HG03025 (cell line): Measurements from ENCODE around the gene MTTP.
A peak's percentile ranks its signal among the peaks of the same experiment; 100 is the strongest.
"Not testable (repeated sequence)": the region's sequence is repeated elsewhere in the genome, so short reads cannot be mapped to it uniquely, and the experiment has no call there.

Experiments
- ATAC-seq: cut with Tn5 transposase; IDR thresholded peaks from one replicate; pipeline ENCODE4 v1.9.1; 2021; ENCODE audit warnings: mild to moderate bottlenecking, moderate library complexity; ENCODE audit not compliant: unreplicated experiment, low FRiP score

MTTP gene

DNA sequence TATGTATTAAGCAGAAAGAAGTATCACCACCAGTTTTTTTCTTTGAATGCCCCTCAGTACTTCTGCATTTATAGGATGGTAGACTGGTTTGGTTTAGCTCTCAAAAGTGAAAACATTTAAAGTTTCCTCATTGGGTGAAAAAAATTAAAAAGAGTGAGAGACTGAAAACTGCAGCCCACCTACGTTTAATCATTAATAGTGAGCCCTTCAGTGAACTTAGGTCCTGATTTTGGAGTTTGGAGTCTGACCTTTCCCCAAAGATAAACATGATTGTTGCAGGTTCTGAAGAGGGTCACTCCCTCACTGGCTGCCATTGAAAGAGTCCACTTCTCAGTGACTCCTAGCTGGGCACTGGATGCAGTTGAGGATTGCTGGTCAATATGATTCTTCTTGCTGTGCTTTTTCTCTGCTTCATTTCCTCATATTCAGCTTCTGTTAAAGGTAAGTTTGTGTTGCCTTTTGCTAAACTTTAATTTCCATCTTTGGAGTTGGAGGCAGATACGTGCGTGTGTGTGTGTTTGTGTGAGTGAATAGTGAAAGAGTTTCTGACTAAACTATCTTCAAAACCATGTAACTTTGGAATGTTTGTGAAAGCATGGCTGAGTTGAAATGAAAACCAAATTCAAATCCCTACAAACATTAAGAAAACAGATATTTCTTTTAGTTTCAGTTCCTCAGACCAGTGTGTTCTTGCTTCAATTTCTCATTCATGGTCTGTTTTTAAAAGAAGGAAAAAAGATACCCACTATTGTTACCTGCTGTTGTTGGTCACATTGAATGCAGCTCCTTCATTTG lies at the start of gene MTTP:
TSS of gene MTTP (plus strand) at position 295 of the 795 bp plus-strand sequence. CDS start at position 381, 86 bp downstream.
- peak; percentile 90 for ATAC-seq

GRCh38 chr4:99529228-99529627 lies 45.4 kb upstream of the MTTP start:
- no peak for ATAC-seq

- no peak for ATAC-seq
Observed at GRCh38 chr4:99529956-99530355, 44.7 kb upstream of the MTTP start.

DNA sequence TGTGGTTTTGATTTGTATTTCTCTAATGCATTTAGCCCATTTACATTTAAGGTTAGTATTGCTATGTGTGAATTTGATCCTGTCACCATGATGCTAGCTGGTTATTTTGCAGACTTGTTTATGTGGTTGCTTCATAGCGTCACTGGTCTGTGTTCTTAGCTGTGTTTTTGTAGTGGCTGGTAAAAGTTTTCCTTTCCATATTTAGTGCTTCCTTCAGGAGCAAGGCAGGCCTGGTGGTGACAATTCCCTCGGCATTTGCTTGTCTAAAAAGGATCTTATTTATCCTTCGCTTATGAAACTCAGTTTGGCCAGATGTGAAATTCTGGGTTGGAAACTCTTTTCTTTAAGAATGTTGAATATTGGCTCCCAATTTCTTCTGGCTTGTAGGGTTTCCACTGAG lies 39.9 kb upstream of the MTTP start:
- ATAC-seq = not testable (repeated sequence)

DNA sequence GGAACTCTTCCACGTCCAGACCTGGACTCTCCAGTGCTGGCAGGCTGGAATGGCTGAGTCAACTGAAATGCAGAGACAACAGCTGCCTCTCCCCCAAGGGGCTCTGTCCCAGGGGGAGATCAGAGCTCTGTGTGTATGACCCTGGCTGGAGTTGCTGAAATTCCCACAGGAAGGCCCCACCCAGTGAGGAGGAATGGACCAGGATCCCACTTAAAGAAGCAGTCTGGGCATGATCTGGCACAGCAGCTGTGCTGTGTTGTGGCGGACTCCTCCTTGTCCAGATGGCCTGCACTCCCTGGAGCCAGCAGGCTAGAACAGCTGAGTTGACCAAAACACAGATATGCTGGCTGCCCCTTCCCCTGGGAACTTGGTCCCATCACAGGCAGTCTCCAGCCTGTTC lies 38.4 kb upstream of the MTTP start:
- ATAC-seq = no peak

DNA sequence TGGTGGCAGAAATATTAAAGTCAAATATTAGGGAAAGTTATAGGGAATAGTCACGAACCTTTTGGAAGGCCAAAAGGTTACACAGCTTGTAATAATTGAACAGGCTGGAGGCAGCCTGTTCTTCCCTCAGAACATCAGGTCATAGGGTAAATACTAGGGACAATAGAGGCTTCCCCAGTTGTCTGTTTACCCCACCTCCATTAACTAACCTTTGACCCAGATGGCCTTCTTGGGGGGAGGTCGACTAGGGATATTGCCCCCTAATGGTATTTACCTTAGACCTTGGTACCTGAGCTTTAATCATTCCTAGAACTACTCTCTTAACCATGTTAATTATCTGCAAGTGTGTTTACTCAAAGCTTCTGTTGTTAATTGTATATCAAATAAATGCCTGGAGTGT lies 37.8 kb upstream of the MTTP start:
- ATAC-seq = no peak

DNA sequence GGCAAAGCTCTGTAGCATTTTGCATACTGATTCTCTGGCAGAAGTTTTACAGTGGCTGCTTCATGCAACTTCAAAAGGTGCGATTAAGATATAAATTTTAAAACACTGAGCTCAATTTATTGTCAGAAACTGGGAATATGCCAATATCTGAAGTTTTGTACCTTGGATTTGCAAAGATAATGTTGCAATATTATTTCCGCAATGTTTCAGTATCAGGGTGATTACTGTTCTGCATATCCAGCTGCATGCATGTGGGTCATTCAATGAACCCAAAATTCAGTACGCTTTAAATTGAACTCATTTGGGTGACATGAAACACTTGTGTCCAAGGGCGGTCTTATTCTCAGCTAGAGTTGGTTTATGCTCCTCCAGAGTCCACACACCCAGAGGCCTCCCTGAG lies 37.0 kb upstream of the MTTP start:
- ATAC-seq = no peak

- no peak for ATAC-seq
Observed at GRCh38 chr4:99540277-99540939, 34.2 kb upstream of the MTTP start.

- ATAC-seq = no peak
Observed at GRCh38 chr4:99552872-99553271, 21.8 kb upstream of the MTTP start.

DNA sequence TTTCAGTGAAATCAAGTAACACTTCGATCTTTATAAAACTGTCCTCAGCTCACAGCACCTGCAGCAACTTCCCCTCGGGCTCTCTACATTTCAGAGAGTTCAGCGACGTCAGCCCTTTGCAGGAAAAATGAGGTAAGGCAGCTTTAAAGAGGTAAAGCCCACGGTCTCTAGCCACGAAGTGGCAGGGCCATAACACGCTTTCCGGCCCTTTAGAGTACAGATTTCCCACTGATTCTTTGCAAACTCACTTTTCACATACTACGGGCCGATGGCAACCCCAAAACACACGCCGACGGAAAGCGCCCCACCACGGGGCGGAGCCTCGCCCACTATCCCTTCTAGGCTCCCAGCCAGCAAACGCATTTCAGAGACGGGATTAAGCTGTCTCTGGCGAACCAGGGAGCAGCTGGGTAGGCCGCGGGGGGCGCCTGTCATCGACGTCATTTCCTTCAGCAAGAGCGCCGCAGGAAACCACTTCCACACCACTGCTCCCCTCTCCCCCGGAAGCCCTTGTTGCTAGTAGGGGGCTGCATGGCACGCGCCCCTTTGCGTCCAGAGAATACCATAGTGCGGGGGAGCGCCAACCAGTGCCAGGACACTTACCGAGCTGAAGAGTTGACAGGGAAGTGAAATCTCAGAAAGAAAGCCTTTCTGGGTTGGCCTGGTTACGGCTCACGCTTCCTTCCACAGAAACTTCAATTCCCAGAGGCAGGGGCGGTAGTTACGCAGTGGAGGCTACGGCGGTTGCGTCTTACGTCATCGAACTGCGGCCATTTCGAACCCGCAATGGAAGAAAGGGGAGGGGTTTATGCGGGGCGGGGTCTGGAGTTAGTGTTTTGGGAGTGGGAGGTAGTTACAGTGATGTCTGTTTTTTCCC lies 11.1 kb upstream of the MTTP start, which contains the start of gene TRMT10A:
TSS of gene TRMT10A (minus strand) at position 730 of the 877 bp plus-strand sequence. CDS start 4,701 bp downstream, outside the sequence.
- peak; percentile 98 for ATAC-seq

DNA sequence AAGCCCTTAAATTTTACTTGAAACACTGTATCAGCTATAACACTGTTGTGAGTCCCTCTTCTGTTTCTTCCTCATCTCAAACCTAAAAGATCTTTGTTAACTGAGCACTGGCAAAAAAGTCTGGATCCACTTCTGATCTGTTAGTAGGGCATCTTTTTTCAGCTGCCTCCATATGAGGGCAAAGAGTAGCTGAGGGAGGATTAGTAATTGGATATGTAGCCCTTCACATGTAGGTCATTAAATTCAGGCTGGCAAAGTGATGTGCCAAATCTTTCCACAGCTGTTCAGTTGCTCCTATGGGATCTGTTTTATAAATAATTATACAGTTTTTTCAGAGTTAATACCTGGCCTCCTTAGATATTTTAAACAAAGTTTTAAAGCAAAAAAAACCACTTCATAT lies 9.7 kb upstream of the MTTP start:
- ATAC-seq = no peak

DNA sequence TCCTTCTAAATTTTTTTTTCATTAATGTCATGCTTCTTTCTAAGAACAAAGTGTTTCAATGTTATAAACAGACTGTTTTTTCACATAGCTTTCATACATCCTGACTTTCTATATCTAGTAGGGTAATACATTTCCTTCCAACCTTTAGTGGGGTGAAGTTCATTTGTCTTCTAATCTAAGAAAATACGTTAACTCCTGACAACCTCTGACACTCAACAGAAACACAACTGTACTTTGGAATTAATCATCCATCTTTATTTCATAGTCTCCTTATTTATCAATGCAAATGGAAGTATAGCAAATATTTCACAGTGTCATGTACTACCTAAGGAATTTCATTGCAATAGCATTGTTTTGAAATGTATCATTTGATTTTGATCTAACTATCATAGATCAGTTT lies 2.7 kb upstream of the MTTP start:
- ATAC-seq = no peak

DNA sequence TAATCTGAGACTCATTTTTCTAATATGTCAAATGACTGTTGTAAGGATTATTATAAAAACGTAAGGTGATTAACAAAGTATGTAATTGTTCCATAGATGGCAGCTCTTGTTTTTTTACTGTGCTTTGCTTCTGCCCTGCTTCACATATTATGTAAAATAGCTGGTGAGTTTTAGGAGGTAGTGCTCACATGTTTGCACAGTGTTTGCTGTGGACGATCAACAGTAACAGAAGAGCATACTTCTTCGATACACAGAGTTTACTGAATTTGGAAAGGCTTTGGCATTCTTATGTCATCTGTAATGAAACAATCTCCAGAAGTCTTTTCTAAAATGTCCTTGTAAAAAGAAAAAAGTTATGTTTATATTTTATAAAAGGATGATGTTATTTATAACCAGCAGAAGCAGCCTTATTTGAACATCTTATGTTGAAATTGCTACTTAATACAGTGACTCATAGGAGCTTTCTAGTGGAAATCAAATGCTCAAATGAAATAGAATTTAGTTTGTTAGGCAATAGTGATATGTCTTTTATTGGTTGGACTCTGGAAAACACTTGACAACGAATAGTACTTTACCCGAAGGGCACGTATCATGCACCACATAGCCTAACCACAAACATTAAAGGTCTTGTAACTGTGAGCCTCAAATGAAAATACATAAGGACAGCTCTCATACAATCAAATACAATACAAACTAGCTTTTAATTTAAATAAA lies 1.9 kb upstream of the MTTP start:
- no peak for ATAC-seq

- ATAC-seq = no peak
Observed at GRCh38 chr4:99573735-99574368, 772 bp upstream of the MTTP start.

GRCh38 chr4:99578714-99579113 lies 4.1 kb downstream of the MTTP start:
- no peak for ATAC-seq

- ATAC-seq = no peak
Observed at GRCh38 chr4:99585516-99585915, 10.9 kb downstream of the MTTP start.

- no peak for ATAC-seq
Observed at GRCh38 chr4:99586322-99586721, 11.7 kb downstream of the MTTP start.

DNA sequence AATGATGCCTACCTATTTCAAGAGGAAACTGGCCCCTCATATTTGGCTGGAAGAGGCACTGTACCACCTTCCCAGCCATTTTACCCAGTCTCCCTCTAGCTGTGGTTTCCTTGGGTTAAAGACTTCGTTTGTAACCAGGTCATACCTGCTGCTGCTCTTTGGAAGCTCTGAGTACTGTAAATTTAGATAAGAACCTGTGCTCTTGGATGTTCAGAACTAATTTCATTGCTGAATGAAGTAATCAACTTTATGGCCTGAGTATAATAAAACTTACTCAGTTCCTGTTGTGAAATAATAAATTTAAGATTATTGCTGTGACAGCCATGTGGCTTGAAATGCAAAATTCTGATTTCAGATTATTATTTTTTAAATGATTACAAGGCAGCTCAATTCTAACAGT lies 12.2 kb downstream of the MTTP start:
- no peak for ATAC-seq

- no peak for ATAC-seq
Observed at GRCh38 chr4:99587309-99587708, 12.7 kb downstream of the MTTP start.

GRCh38 chr4:99587803-99588202 lies 13.2 kb downstream of the MTTP start:
- ATAC-seq = no peak
